HEK293 (cell line): ENCODE data around the gene THBS2.

Experiments used
- CTCF ChIP-seq: fragments of 450-650 bp; formaldehyde crosslinking; IDR thresholded peaks from 2 replicates; pipeline ENCODE4 v1.5.1; 2016; ENCODE audit warnings: missing biosample characterization, missing genetic modification characterization
- MZF1 ChIP-seq: fragments of 450-650 bp; formaldehyde crosslinking; IDR thresholded peaks from 2 replicates; pipeline ENCODE4 v1.5.1; 2017; ENCODE audit warnings: missing biosample characterization, missing genetic modification characterization, borderline replicate concordance
- ZNF10 ChIP-seq: fragments of 450-650 bp; formaldehyde crosslinking; IDR thresholded peaks from 2 replicates; pipeline ENCODE4 v1.5.1; 2017; ENCODE audit warnings: missing biosample characterization, missing genetic modification characterization
- ZNF214 ChIP-seq: fragments of 450-650 bp; formaldehyde crosslinking; IDR thresholded peaks from 2 replicates; pipeline ENCODE4 v1.5.1; 2017; ENCODE audit warnings: missing biosample characterization, mild to moderate bottlenecking, missing genetic modification characterization, borderline replicate concordance
- ZNF274 ChIP-seq, 2 experiments: fragments of 200-500 bp in 1 of 2; fragments of 450-650 bp in 1 of 2; sonication (Bioruptor generic) in 1 of 2; formaldehyde crosslinking in 1 of 2; IDR thresholded peaks; 2 replicates each; pipeline versions ENCODE4 v1.5.1 to v1.6.1; 2014 to 2016; ENCODE audit warnings: borderline replicate concordance in 1 of 2, inconsistent platforms in 1 of 2, low read length in 1 of 2, missing biosample characterization in 1 of 2, missing genetic modification characterization in 1 of 2
- ZNF354C ChIP-seq: fragments of 450-650 bp; formaldehyde crosslinking; IDR thresholded peaks from 2 replicates; pipeline ENCODE4 v1.5.1; 2016; ENCODE audit warnings: missing biosample characterization, missing genetic modification characterization, low read depth, borderline replicate concordance
- ZNF571 ChIP-seq: fragments of 450-650 bp; formaldehyde crosslinking; IDR thresholded peaks from 2 replicates; pipeline ENCODE4 v1.5.0; 2017; ENCODE audit warnings: missing biosample characterization, missing genetic modification characterization

GRCh38 chr6:169266746-169267591 lies 13.3 kb upstream of the THBS2 start:
- no peak for TF ChIP-seq ZNF571 (tag by site-specific recombination)
- no peak for TF ChIP-seq CTCF (tag by site-specific recombination)
- TF ChIP-seq ZNF10 = no peak
- no peak for TF ChIP-seq ZNF214 (tag by site-specific recombination)
- no peak for TF ChIP-seq MZF1 (tag by site-specific recombination)
- no peak for TF ChIP-seq ZNF354C
- no peak for TF ChIP-seq ZNF274 (IDR thresholded peaks at IDR 0.05; ENCODE audit: low read length)
- no peak for TF ChIP-seq ZNF274 (tag by site-specific recombination; IDR thresholded peaks at IDR 0.05; ENCODE audit: borderline replicate concordance)
